HG02798 (cell line): ENCODE data around the gene CIB4.

ENCODE experiments used
- ATAC-seq: cut with Tn5 transposase; IDR thresholded peaks from one replicate; pipeline ENCODE4 v1.9.1; 2021; ENCODE audit warnings: mild to moderate bottlenecking; ENCODE audit not compliant: unreplicated experiment, poor library complexity

CIB4 gene

DNA sequence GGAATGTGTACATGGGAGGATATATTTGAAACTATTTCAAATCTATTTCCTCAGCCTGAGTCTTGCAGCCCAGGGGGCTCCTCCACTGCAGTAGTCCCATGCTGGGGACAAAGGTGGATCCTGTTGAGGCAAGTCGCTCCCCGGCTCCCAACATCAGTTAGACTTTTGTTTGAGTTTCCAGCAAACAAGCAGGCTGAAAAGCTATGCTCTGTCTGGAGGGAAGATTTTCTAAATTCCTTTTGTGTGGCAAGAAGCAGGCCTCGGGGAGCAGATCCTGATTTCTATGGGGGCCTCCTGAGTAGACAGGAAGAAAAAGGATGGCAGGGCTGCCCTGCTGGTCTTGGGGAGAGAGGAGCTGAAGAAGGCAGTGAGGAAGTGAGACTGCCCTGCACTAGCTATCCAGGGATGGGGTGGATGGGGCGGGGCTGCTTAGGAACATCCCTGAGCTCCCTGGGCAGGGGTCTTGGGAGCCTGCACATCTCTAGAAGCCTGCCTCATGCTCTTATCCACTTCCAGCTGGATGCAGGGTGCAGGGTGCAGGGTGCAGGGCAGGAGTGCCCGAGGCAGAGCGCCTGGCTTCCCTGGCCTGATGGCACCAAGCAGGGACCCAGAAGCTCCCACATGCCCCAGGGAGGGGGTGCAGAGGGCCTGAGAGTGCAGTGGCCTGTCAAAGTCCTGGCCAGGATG, 6.0 kb upstream of the CIB4 start:
- no peak for ATAC-seq

DNA sequence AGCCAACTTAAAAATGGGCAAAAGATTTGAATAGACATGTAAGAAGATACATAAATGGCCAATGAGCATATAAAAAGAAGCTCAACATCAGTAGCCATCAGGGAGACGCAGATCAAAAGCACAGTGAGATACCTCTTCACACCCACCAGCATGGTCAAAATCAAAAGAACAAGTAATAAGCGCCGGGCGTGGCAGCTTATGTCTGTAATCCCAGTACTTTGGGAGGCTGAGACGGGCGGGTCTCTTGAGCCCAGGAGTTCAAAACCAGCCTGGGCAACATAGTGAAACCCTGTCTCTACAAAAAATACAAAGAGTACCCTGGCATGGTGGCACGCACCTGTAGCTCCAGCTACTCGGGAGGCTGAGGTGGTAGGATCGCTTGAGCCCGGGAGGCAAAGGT, 4.6 kb upstream of the CIB4 start:
- no peak for ATAC-seq

DNA sequence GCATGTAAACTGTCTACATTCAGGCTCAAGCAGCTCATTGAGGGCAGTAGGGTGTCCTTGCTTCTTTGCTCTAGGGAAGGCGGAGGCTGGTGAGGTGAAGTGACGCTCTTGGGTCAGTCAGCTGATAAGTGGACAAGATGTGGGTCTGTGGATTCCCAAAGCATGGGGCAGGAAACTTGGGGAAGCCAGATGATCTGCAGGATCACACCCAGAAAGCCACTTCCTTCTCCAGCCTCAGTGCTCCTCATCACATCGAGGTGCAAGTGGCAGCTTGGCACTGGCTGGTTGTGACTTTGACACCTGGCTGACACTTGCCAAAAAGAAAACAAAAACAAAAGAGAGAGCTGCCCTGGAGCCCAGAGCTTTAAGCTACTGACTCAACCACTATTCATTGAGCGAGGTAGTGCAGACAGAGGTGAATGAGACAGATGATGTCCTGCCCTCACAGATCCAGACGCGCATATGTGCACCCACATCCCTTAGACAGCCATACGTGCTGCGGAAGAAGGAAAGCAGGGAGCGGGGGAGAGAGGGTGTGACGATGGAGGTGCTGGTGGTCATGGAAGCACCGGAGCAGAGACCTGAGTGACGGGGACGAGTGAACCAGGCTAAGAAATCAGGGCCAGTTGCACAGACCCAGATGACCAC, 3.1 kb upstream of the CIB4 start:
- no peak for ATAC-seq

DNA sequence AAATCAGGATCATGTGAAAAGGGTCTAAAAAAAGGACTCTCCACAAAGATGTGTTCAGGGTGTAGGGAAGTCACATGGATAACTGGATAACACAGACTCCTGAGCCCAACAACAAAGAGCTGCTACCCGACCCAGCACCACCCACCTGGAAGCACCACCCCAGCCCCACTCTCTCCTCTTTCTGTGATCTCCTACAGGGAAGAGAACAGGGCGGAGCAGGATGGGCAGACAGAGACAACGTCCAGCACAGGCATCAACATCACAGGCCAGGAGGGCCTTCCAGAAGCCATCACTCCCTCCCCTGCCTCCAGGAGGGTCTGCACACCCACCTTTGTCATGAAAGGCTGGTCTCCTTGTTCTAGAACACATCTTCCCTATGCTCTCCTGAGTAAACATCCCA, 1.3 kb upstream of the CIB4 start:
- ATAC-seq = no peak

GRCh38 chr2:26640331-26640745, 828 bp downstream of the CIB4 start:
- no peak for ATAC-seq

- no peak for ATAC-seq
Measured at GRCh38 chr2:26639685-26640243, 1.4 kb downstream of the CIB4 start.

GRCh38 chr2:26637811-26638310, 3.3 kb downstream of the CIB4 start:
- no peak for ATAC-seq

DNA sequence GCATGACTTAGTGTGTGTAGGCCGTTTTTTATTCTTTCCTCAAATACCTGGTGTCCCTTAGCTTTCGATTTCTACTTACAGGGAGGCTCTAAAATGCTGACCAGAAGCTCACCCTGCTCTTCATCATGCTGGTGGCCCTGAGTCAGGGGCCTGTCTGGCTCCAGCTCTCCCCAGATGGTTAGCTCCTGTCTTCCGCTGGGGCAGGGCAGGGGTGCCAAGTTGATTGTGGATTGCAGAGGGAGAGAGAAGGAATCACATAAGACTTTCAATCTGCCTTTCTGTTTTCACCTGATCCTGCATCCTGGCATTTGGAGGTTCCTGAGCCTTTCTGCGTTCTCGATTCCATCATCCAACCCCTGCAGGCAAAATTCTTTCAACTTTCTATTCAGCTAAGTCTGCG, 4.2 kb downstream of the CIB4 start:
- ATAC-seq = no peak

DNA sequence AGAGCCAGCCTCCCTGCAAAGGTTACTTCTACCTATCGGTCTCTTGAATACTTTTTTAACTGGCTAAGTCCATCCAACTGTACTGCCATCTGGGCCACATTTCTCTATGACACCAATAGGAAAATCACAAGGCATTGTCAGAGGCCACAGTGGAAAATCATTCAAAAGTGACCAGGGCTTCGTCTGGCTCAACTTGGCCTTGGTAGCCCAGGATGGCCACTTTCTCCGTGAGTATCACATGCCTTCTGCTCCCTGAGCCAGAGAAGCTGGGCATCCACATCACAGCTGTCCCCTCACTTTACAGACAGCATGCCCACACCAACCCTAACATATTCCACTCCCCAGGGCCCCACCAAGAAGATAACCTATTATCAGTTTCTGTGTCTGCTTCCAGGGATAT, 5.8 kb downstream of the CIB4 start:
- no peak for ATAC-seq

GRCh38 chr2:26634636-26635230, 6.4 kb downstream of the CIB4 start:
- ATAC-seq = no peak

- no peak for ATAC-seq
Measured at GRCh38 chr2:26633993-26634595, 7.1 kb downstream of the CIB4 start.

DNA sequence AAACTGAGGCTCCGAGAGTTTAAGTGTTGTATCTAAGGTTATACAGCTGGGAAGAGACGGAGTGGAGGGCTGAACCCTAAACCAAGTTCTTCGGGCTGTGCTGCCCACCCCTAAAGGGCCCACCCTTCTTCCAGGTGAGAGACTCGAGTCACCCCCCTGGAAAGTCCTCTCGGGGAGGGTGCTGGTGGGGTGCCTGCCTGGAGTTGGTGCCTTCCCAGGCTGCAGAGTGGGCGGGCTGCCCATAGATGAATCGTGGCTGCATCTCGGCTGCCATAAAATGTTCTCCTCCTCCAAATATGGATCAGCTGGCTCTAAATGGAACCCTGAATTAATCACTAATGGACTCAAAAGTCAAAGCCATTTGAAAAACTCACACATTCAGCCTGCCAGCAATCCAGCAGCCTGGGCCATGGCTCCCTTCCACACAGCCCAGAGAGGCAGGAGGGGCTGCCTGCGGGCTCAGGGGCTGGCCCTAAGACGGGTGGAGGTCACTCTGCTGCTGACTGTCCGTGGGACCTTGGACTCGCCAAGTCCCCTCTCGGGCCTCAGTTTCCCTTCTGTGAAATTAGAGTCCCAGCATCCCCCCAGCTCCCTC, 7.7 kb downstream of the CIB4 start:
- no peak for ATAC-seq

- no peak for ATAC-seq
Measured at GRCh38 chr2:26632624-26633185, 8.5 kb downstream of the CIB4 start.

- ATAC-seq = no peak
Measured at GRCh38 chr2:26631401-26632170, 9.6 kb downstream of the CIB4 start.

GRCh38 chr2:26630669-26631360, 10.4 kb downstream of the CIB4 start:
- no peak for ATAC-seq

DNA sequence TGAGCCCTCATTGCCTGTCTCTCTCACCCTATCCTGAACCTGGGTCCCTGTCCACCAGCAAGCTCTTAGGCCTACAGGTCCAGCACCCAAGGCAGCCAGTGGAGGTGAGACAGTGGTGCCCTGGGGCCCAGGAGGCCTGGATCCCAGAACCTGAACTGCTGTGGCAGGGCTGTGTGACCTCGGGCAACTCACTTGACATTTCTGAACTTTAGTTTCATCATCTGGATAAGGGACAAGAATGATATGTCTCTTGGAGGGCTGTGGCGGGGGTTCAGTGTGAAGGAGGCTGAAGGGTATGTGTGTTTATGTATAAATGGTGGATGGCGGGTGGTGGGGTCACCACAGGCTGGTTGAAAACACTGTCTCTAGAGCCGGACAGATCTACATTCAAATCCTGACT, 10.9 kb downstream of the CIB4 start:
- ATAC-seq = no peak

GRCh38 chr2:26629751-26630150, 11.4 kb downstream of the CIB4 start:
- ATAC-seq = no peak

DNA sequence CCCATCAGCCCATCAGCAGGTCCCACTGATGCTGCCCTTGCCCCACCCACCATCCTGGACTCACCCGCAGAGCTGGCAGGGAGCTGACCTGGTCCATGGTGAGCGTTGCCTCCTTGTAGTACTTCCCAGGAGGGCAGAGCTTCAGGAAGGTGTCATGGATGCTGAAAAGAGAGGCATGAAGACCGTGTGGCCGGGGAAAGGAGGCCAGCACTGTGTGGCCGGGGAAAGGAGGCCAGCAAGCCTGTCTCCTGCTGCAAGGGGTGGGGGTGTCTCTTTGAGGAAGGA, 11.9 kb downstream of the CIB4 start:
- ATAC-seq = no peak
